Activated CD8-positive, alpha-beta memory T cell treated with anti-CD3 and anti-CD28 coated beads for 48 hours (primary cell): ENCODE measurements around the gene PTPN18.

Source experiments
- DNase-seq, 3 experiments: peaks; one replicate each; pipeline ENCODE4 v3.0.0-alpha.2; 2020; ENCODE audit warnings: low read depth in 2 of 3, low spot score in 2 of 3

Gene PTPN18

GRCh38 chr2:130363479-130363878 is 7.6 kb downstream of the PTPN18 start:
- no peak for DNase-seq

GRCh38 chr2:130365075-130365474 is 9.2 kb downstream of the PTPN18 start:
- no peak for DNase-seq

GRCh38 chr2:130365963-130366362 is 10.1 kb downstream of the PTPN18 start:
- DNase-seq = no peak

GRCh38 chr2:130366720-130367119 is 10.9 kb downstream of the PTPN18 start:
- no peak for DNase-seq

GRCh38 chr2:130368786-130369185 is 12.9 kb downstream of the PTPN18 start:
- no peak for DNase-seq

- DNase-seq = no peak
Observed at GRCh38 chr2:130369311-130369964, 13.6 kb downstream of the PTPN18 start.

- DNase-seq = no peak
Observed at GRCh38 chr2:130369965-130370341, 14.1 kb downstream of the PTPN18 start.

GRCh38 chr2:130370490-130370889 is 14.6 kb downstream of the PTPN18 start:
- DNase-seq = no peak

- DNase-seq = no peak
Observed at GRCh38 chr2:130371723-130372054, 15.8 kb downstream of the PTPN18 start.

GRCh38 chr2:130372055-130372832 is 16.4 kb downstream of the PTPN18 start:
- DNase-seq = peak; percentile 59 to 81 (median 74)

GRCh38 chr2:130372833-130373807 is 17.3 kb downstream of the PTPN18 start:
- DNase-seq = no peak

GRCh38 chr2:130373808-130374365 is 18.0 kb downstream of the PTPN18 start:
- DNase-seq = no peak

- DNase-seq = no peak
Observed at GRCh38 chr2:130374587-130375290, 18.9 kb downstream of the PTPN18 start.

GRCh38 chr2:130375291-130376266 is 19.7 kb downstream of the PTPN18 start:
- DNase-seq = no peak

GRCh38 chr2:130376433-130377293 is 20.8 kb downstream of the PTPN18 start:
- no peak for DNase-seq

GRCh38 chr2:130377491-130377890 is 21.6 kb downstream of the PTPN18 start:
- DNase-seq = no peak

- no peak for DNase-seq
Observed at GRCh38 chr2:130378206-130378897, 22.5 kb downstream of the PTPN18 start.

GRCh38 chr2:130378898-130379214 is 23.0 kb downstream of the PTPN18 start:
- no peak for DNase-seq
